CD4-positive, alpha-beta T cell treated with Interleukin-12 subunit alpha and Interleukin-12 subunit beta, for 1 hour (primary cell): ENCODE measurements around the gene RAB36.

Experiments
- DNase-seq: peaks from one replicate; pipeline ENCODE4 v3.0.0-alpha.2; 2020

Gene RAB36

DNA sequence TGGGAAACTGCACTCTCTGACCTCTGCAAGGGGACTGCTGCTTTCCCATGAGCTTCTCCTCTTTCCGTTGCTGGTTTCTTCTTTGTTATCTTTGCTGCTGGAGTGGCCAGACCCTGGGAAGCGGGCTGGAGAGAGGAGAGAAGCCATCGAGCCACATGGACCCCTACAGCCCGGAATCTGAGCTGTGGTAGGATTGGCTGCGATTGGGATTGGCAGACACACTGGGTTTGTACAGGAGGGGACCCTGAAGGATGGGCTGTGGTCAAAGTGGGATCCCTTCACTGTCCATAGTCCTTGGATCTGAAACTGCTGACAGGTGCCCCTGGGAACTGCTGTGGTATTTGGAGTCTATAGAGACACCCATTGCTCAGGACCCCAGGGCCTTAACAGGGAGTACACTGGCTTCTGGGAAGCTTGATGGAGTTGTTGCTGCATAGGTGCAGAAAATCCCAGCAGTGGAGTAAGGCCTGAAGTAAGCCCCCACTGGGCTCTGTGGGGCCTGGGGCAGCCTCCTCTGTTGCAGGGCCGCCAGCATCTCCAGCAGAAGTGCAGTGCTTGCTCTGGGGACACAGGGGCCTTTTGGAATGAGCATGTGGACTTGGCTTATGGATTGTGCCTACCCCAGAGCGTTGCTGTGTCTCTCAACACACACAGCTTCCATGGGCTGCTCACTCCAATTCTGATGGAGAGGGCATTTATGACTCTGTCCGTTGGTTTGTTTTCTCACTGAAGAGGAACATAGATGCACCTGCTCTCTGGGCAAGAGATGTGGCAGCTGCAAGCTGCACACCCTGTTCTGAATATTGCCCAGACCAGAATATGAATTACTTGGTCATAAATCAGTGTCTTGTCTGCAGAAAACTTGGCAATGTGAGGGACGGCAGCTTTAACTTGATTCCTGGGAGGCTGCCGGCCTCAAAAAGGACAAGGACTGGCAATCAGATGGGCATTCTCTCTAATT, 67.1 kb downstream of the RAB36 start:
- no peak for DNase-seq

GRCh38 chr22:23213022-23213555, 67.8 kb downstream of the RAB36 start:
- no peak for DNase-seq

DNA sequence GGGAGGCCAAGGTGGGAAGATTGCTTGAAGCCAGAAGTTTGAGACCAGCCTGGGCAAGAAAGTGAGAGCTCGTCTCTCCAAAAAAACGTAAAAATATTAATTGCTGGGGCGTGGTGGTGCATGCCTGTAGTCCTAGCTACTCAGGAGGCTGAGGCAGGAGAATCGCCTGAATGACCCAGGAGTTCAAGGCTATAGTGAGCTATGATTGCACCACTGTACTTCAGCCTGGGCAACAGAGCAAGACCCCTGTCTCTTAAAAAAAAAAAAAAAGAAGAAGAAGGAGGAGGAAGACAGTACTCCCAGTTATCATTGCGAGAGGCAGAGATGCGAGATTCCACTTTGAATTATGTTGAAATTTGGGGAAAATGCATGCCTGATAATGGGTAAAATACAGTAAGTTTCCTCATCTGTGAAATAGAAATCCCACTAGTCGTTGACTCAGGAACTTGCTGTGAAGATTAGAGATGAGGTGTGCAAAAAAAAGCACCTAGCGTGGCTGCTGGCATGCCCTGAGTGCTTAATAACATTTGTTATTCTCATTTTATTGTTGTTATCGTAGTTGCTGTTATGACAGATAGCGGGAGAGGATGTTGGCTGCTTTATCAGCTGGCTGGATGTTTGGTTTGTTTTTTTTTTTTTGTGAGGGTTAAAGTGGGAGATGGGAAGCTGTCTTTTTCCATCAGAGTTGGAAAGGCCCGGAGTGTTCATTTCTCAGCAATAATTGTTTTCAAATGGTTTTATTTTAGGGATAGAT, 68.5 kb downstream of the RAB36 start:
- DNase-seq: no peak
